OCI-LY3 (cell line): ENCODE measurements around the gene VWA7.
"Not testable (repeated sequence)": the region's sequence is repeated elsewhere in the genome, so short reads cannot be mapped to it uniquely, and the experiment has no call there.

ENCODE experiments used
- H2AFZ ChIP-seq: fragments of 200-600, 300-600 bp; shearing (Covaris generic); 2 replicates; pipeline ENCODE4 v1.6.0; 2014; ENCODE audit warnings: antibody characterized with exemption, low read depth, low read length
- H3K27ac ChIP-seq: fragments of 200-600, 300-600 bp; sonication (generic); 2 replicates; pipeline ENCODE4 v1.5.1; 2014; ENCODE audit warnings: mild to moderate bottlenecking, low read length, moderate library complexity, mixed read lengths
- H3K27me3 ChIP-seq: fragments of 200-600, 300-600 bp; sonication (generic); 2 replicates; pipeline ENCODE4 v1.6.1; 2014; ENCODE audit warnings: low read depth, low read length, mixed read lengths
- H3K36me3 ChIP-seq: fragments of 200-600, 300-600 bp; sonication (generic); replicated peaks from 2 replicates; pipeline ENCODE3; 2014; ENCODE audit warnings: low read depth, low read length, mixed read lengths
- H3K4me1 ChIP-seq: fragments of 300-600, 200-600 bp; sonication (generic); 2 replicates; pipeline ENCODE4 v1.6.1; 2014; ENCODE audit warnings: low read length, mixed read lengths
- H3K4me2 ChIP-seq: fragments of 200-600, 300-600 bp; sonication (generic); 2 replicates; pipeline ENCODE4 v1.6.1; 2014; ENCODE audit warnings: low read length, mixed read lengths
- H3K4me3 ChIP-seq: fragments of 300-600, 200-600 bp; sonication (generic); 2 replicates; pipeline ENCODE4 v1.5.1; 2014; ENCODE audit warnings: antibody characterized with exemption, mild to moderate bottlenecking, low read length, moderate library complexity
- H3K79me2 ChIP-seq: fragments of 300-600, 200-600 bp; shearing (Covaris generic); 2 replicates; pipeline ENCODE4 v1.6.1; 2014; ENCODE audit warnings: mild to moderate bottlenecking, low read length, mixed read lengths
- H3K9ac ChIP-seq: fragments of 300-600, 200-600 bp; shearing (Covaris generic); 2 replicates; pipeline ENCODE4 v1.6.0; 2014; ENCODE audit warnings: mild to moderate bottlenecking, low read length, moderate library complexity
- H3K9me3 ChIP-seq: fragments of 200-600, 300-600 bp; shearing (Covaris generic); 2 replicates; pipeline ENCODE4 v1.6.1; 2014; ENCODE audit warnings: low read length, mixed read lengths; ENCODE audit not compliant: insufficient read depth
- H4K20me1 ChIP-seq: fragments of 200-600, 300-600 bp; sonication (generic); 2 replicates; pipeline ENCODE4 v1.6.1; 2016; ENCODE audit warnings: low read length, mixed read lengths; ENCODE audit not compliant: insufficient read depth
- EZH2phosphoT487 ChIP-seq: fragments of 200-600 bp; shearing (Covaris generic); IDR thresholded peaks from 2 replicates; pipeline ENCODE4 v1.6.1; 2018; ENCODE audit warnings: antibody characterized with exemption, mixed run types, low read depth
- TF ChIP-seq, protein P1 (sequence below): fragments of 200-600, 300-600 bp; sonication (generic); IDR thresholded peaks from 2 replicates; pipeline ENCODE4 v1.5.1; 2014; ENCODE audit warnings: antibody characterized with exemption, low read length, low read depth

Gene VWA7

DNA sequence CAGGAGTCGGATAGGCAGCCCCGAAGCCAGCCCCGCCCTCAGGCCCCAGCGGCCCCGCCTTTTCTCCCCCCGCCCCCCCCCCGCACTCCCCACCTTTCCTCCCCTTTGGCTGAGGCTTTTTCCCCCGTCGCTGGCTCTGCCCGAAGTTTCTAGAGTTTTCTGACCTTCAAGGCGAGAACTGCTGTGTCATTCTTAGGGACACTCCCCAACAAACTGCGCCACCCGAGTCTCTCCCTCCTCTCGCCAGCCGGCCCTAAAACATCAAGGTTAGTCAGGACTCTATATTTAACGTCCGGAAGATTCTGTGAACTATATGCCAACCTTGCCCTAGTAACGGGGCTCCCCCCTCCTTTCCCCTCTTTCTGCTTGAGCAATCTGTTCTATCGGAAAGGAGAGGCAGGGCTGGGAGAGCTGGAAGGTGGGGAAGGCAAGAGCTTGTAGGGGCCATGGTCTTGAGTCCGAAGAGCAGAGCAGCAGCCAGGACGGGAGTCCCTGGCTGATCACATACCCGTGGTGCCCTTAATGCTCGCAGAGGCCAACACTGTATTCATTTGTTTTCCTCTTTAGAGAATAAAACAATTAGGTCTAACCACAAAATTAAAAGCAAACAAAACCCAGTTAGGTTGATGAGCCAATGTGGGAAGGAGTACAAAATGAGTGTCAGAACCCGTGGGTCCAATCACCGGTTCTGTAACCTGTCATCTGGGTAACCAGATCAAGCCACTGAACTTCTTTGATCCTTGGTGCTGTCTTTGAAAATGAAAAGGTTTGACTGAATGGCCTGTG lies 45.1 kb upstream of the VWA7 start:
- no peak for TF ChIP-seq EZH2phosphoT487
- TF ChIP-seq, protein P1, sequence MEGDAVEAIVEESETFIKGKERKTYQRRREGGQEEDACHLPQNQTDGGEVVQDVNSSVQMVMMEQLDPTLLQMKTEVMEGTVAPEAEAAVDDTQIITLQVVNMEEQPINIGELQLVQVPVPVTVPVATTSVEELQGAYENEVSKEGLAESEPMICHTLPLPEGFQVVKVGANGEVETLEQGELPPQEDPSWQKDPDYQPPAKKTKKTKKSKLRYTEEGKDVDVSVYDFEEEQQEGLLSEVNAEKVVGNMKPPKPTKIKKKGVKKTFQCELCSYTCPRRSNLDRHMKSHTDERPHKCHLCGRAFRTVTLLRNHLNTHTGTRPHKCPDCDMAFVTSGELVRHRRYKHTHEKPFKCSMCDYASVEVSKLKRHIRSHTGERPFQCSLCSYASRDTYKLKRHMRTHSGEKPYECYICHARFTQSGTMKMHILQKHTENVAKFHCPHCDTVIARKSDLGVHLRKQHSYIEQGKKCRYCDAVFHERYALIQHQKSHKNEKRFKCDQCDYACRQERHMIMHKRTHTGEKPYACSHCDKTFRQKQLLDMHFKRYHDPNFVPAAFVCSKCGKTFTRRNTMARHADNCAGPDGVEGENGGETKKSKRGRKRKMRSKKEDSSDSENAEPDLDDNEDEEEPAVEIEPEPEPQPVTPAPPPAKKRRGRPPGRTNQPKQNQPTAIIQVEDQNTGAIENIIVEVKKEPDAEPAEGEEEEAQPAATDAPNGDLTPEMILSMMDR, result no peak
- Histone ChIP-seq H3K27me3 (no peaks in the 10 kb centered on the region), H3K4me1 (peaks cover 26% of the 10 kb centered on the region), H3K79me2 (no peaks in the 10 kb centered on the region), H4K20me1 (no peaks in the 10 kb centered on the region), H2AFZ (peak overlapping the region; percentile 48; the same call in 1 of the 2 replicates), H3K4me3 (peak overlapping the region; percentile 79), H3K4me2 (peak overlapping the region; percentile 90), H3K9me3 (no peaks in the 10 kb centered on the region), H3K36me3 (no peaks in the 10 kb centered on the region), H3K27ac (peak overlapping the region; percentile 87), H3K9ac (peak overlapping the region; percentile 81)

DNA sequence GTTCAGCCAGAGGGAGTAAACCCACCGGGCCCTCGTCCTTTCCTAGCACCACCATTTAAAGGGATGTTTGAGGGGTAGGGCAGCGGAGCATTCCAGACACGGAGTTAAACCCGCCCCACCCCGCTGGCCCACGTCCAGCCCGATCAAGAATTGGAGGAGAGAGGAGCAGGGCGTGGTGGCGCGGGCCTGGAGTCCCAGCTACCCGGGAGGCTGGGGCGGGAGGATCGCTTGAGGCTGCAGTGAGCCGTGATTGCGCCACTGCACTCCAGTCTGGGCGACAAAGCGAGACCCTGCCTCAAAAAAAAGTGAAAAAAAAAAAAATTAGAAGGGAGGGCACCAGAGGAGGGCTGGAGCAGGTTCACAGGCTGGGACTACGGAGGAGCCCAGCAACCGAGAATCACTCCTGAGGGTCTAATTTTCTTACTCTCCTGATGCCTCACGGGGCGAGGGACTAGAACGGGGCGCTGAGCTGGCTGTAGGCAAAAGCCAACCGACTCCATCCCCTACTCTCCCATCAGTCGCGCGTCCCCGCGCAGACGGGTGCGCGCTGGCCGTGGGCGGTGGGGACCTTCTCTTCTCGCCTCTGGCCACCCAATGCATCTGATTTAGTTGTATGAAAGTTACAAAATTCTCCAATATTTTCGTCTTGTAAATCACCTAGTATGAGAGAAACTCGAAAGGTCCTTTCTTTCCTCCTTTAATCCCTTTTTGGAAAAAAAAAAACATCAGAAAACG lies 44.3 kb upstream of the VWA7 start:
- peaks cover 23% of the 10 kb centered on the region for H3K4me1 ChIP-seq

DNA sequence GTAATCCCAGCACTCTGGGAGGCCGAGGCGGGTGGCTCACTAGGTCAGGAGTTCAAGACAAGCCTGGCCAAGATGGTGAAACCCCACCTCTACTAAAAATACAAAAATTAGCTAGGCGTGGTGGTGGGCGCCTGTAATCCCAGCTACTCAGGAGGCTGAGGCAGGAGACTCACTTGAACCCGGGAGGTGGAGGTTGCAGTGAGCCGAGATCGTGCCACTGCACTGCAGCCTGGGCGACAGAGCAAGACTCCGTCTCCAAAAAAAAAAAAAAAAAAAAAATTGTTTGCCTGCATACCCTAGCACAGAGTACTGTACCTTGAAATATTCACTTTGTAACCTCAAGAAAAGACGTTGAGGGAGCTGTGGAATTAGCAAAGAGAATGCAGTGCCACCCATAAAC lies 43.3 kb upstream of the VWA7 start:
- H3K4me2 ChIP-seq, result peak overlapping the region; percentile 67; the same call in 1 of the 2 replicates
- not testable (repeated sequence) for H3K27me3 ChIP-seq, H3K27ac ChIP-seq, H3K36me3 ChIP-seq, H3K9ac ChIP-seq, H2AFZ ChIP-seq, H3K79me2 ChIP-seq, H4K20me1 ChIP-seq, H3K9me3 ChIP-seq
- H3K4me3 ChIP-seq, result peak overlapping the region; percentile 79; the same call in 1 of the 2 replicates
- peaks cover 21% of the 10 kb centered on the region for H3K4me1 ChIP-seq

More for the DNA sequence above, 44.3 kb upstream of the VWA7 start:
- H4K20me1 ChIP-seq, result no peaks in the 10 kb centered on the region
- no peak for TF ChIP-seq EZH2phosphoT487
- TF ChIP-seq, protein P1, result no peak
- H3K4me2 ChIP-seq, result peak overlapping the region; percentile 67
- peak overlapping the region; percentile 81 for H3K9ac ChIP-seq
- H3K79me2 ChIP-seq, result no peaks in the 10 kb centered on the region
- peak overlapping the region; percentile 87 for H3K27ac ChIP-seq
- H3K36me3 ChIP-seq, result no peaks in the 10 kb centered on the region
- H3K27me3 ChIP-seq, result no peaks in the 10 kb centered on the region
- H2AFZ ChIP-seq, result no peak overlapping the region
- H3K4me3 ChIP-seq, result peak overlapping the region; percentile 79
- no peaks in the 10 kb centered on the region for H3K9me3 ChIP-seq

DNA sequence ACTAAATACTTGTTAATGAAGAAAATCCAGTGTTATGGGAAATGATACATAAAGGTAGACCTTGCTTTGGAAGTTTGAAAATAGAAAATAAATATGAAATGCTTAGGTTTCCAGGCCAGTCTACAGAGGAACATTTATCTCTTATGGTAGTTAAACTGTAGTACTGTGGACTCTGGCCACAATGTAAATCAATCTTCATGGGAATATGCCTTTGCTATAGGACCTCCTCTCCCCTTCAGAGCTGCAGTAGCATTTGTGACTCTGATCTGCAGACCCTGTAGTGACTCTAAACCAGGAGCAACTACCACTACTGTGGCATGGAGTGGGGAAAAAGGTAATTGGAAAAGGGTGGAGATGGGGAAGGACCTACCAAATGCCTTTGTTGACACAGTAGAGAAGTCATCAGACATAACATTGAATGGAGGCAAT lies 42.8 kb upstream of the VWA7 start:
- H3K4me2 ChIP-seq, result no peak overlapping the region
- no peak overlapping the region for H3K4me3 ChIP-seq
- H3K9me3 ChIP-seq, result no peaks in the 10 kb centered on the region
- H3K27me3 ChIP-seq, result no peaks in the 10 kb centered on the region
- TF ChIP-seq, protein P1, result no peak
- TF ChIP-seq EZH2phosphoT487, result no peak
- peaks cover 21% of the 10 kb centered on the region for H3K4me1 ChIP-seq
- H3K36me3 ChIP-seq, result no peaks in the 10 kb centered on the region
- no peaks in the 10 kb centered on the region for H3K79me2 ChIP-seq
- H3K27ac ChIP-seq, result no peak overlapping the region
- H3K9ac ChIP-seq, result no peak overlapping the region
- H2AFZ ChIP-seq, result no peak overlapping the region
- no peaks in the 10 kb centered on the region for H4K20me1 ChIP-seq

DNA sequence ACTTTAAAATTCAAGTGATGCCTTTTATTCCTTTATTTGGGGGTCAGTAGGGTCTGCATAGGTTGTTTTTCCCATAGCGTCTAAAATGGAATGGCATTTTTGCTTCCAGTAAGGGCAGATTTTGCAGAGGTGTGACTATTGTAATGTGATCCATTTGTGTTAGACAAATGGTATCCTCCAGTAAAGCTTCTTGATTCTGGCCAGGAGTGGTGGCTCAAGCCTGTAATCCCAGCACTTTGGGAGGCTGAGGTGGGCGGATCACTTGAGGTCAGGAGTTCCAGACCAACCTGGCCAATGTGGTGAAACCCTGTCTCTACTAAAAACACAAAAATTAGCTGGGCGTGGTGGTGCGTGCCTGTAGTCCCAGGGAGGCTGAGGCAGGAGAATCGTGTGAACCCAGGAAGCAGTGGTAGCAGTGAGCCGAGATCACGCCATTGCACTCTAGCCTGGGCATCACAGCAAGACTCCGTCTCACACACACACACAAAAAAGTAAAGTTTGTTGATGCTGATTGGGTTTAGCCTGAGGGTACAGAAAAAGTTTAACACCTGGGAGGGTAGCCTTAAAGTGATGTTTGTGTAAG lies 40.9 kb upstream of the VWA7 start:
- not testable (repeated sequence) for H3K4me3 ChIP-seq, H3K36me3 ChIP-seq, H3K9ac ChIP-seq, H2AFZ ChIP-seq, H3K27me3 ChIP-seq, H3K4me2 ChIP-seq, H3K9me3 ChIP-seq, H4K20me1 ChIP-seq, H3K27ac ChIP-seq, H3K79me2 ChIP-seq
- peaks cover 23% of the 10 kb centered on the region for H3K4me1 ChIP-seq
